Inferior parietal cortex (tissue), 1 donor: Measurements from ENCODE around the gene RIOK1.
"Not testable (repeated sequence)": the region's sequence is repeated elsewhere in the genome, so short reads cannot be mapped to it uniquely, and the experiment has no call there.

Source experiments
- DNase-seq: peaks from one replicate; pipeline ENCODE4 v3.0.0-alpha.2; 2016; ENCODE audit errors: extremely low spot score

Gene RIOK1

DNA sequence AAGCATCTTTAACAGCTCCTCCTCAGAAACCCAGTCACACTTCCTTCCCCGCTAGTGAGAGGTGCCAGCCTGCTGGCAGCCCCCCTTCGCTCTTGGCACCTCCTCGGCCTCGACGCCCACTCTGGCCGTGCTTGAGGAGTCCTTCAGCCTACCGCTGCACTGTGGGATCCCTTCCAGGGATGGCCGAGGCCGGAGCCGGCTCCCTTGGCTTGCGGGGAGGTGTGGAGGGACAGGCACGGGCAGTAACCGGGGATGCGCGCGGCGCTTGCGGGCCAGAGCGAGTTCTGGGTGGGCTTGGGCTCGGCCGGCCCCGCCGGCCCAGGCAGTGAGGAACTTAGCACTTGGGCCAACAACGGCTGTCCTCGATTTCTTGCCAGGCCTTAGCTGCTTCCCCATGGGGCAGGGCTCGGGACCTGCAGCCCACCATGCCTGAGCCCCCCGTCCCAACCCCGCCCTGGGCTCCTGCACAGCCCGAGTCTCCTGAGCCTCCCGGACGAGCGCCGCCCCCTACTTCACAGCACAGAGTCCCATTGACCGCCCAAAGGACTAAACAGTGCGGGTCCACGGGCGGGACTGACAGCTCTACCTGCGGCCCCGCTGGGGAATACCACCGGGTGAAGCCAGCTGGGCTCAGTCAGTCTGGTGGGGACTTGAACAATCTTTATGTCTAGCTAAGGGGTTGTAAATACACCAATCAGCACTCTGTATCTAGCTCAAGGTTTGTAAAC lies 51.6 kb downstream of the RIOK1 start:
- DNase-seq: no peak

DNA sequence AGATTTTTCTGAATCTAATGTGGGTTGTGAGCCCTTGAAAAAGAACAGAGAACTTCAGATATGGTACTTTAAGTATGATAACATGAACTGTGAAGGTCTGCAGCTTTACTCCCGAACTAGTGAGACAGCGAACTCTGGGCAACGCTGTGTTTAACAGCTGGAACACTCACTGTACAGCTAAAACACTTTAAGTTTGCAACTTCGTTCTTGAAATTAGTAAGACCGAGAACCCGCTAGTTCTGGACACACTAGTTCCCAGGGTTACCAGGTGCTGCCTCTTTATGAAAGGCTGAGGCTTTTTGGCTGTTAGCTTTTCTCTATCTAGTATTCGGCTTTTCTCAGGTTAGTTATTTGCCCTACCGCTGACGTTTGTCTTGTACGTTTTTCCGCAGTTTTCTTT lies 52.9 kb downstream of the RIOK1 start:
- DNase-seq: no peak

DNA sequence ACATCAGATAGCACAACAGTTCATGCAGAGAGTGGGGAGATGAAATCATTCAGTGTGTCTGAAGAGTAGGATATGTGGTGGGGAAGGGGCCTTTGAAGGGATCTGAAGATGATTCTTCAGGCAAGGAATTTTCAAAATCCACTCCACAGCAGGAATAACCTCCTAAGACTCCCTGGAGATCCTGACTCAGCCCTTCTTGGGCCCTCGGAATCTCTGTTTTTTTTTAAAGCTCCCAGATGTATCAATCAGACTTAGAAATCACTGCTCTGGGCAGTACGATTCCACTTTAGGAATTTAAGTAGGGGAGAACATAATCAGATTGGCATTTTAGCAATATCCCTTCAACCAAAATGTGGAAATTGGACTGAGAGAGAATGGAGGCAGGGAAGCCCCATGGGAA lies 55.5 kb downstream of the RIOK1 start:
- no peak for DNase-seq

DNA sequence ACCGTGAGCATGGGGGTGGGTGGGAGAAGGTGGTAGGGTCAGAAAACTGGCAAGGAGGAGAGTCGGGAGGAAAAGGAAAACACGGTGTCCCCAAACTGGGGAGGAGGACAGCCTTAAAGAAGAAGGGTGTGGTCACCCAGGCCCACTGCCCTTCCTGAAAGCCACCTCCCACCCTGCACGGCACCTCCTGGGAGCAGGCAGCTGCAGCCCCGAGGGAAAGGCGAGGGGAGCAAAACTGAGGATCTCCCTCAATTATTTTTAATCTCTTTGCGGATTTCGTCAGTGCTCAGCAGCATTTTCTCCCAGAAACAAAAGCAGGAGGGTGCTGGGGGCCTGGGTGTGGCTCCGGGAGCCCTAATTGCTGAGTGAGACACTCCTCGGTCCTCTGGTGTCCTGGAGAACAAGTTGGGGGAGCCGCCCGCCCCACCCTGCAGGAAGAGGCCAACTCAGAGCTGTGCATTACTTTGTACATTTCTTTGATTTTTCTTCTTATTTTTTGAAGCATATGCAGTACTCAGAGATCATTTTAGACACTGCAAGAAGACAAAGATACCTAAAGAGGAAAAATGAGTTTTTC lies 56.4 kb downstream of the RIOK1 start:
- DNase-seq: no peak

DNA sequence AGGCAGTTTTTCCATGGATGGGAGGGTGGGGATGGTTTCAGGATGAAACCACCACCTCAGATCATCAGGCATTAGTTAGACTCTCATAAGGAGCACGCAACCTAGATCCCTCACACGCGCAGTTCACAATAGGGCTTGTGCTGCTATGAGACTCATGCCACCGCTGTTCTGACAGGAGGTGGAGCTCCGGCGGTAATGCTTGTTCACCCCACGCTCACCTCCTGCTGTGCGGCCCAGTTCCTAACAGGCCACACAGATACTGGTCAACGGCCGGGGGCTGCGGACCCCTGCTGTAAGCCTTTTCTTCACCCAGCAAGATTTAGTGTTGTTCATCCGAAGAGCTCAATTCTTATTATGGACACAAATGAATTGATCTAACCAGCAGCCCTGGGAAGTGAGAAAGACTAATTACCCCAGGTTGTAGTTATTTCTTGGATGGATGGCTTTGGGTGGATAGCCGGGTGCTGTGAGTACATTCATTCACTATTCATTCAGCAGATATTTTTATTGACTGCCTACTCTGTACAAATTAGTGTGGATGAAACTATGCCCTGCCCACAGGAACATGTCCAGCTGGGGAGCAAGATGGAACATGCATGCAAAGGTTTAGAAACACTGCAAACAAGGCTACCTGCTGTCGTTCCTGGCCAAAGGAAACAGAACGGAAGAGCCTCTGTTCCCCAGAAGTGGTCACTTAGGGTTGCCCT lies 57.2 kb downstream of the RIOK1 start:
- DNase-seq: no peak

DNA sequence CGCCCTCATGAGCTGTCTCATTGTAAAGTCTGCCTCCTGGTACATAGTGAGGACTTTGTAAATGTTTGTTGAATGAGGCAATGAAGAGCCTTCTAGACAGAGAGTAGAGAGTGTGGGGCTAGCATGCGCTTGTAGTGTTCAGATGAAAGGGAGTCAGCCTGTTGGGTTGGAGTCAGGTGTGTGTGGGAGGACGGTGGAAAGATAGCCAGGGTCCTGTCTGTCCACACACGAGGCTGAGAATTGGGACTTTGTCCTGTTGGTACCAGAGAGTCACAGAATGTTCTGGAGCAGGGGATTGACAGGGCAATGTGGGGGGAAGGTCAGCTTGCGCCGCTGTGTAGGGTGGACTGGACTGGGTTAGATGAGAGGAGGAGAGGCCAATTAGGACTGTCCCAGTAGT lies 58.6 kb downstream of the RIOK1 start:
- DNase-seq: no peak

DNA sequence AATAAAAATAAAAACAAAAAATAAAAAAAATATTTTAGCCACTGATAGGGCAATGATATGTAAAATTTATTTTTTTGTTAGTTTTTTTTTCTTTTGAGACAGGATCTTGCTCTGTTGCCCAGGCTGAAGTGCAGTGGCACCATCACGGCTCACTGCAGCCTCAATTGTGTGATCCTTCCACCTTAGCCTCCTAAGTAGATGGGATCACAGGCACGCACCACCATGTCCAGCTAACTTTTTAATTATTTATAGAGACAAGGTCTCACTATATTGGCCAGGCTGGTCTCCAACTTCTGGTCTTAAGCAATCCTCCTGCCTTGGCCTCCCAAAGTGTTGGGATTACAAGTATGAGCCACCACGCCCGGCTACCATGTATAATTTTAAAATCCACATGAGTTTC lies 59.4 kb downstream of the RIOK1 start:
- DNase-seq: no peak

DNA sequence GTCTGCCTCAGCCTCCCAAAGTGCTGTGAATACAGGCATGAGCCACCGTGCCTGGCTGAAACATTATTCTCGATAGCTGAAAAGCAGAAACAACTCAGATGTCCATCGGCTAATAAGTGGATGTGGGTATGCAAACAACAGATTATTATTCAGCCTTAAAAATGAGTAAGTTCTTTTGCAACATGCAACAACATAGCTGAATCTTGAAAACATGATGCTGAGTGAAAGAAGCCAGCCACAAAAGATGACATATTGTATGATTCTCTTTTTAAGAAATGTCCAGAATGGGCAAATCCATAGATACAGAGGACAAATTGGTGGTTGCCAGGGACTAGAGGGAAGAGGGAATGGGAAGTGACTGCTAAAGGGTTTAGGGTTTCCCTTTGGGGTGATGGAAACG lies 61.7 kb downstream of the RIOK1 start:
- no peak for DNase-seq

DNA sequence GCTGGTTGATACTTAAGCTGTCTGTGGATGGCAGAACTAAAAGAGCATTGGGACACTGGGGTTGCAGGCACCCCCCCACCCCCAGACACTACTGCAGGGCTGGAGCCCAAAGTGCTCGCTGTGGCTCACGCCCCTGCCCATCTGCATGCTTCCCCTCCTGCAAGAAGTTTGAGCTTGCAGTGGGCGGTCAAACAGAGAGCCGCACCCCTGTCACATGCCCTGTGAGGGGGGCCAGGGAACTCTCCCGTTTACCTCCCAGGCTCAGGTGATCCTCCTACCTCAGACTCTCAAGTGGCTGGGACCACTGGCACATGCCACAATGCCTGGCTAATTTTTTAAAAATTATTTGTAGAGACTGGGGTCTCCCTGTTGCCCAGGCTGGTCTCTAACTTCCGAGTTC lies 63.3 kb downstream of the RIOK1 start:
- DNase-seq: no peak

DNA sequence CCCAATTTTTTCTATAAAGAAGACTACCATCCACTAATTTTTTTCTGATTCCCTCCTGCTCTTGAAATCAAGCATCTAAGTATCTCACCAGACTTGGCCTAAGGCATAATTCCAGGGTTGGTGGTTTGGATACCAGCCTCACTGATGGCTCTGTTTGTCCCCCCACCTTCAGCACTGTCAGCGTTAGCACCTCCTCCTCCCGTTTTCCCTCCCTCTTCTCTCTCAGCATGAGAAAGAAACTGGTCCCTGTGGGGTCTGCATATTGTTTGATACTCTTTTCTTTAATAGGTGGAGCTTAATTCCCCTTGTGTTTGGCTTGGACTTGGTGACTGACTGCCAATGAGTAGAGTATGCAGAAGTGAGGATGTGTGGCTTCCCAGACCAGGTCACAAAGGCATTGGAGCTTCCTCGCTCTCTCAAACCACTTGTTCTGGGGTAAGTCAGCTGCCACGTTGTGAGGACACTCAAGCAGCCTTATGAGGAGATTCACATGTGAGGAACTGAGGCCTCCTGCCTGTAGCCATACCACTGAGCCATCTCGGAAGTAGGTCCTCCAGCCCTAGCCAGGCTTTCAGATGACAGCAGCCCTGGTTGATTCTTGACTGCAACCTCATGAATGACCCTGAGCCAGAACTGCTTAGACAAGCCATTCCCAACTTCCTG lies 65.2 kb downstream of the RIOK1 start:
- no peak for DNase-seq

DNA sequence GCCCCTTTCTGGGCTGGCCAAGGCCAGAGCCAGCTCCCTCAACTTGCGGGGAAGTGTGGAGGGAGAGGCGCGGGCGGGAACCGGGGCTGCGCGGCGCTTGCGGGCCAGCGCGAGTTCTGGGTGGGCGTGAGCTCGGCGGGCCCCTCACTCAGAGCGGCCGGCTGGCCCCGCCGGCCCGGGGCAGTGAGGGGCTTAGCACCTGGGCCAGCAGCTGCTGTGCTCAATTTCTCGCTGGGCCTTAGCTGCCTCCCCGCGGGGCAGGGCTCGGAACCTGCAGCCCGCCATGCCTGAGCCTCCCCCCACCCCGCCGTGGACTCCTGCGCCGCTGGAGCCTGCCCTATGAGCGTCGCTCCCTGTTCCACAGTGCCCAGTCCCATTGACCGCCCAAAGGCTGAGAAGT lies 66.7 kb downstream of the RIOK1 start:
- DNase-seq: not testable (repeated sequence)

DNA sequence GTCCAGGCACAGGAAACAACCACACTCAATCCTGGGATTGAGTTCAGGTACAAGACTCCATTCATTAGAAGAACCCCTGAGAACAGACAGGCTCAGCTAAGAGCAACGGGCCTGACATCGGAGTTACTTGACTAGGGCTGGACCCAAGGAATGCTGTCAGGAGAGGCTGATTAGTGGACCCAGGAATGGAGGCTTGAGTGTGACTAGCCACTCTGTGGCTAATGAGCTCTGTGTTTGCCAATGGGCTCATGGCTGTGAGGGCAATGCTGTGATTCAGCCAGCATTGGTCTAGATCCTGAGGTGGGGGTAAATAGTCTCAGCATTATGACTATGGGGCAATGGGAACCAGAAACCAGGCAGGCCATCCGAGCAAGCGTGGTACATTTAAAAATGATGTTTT lies 71.8 kb downstream of the RIOK1 start:
- no peak for DNase-seq

DNA sequence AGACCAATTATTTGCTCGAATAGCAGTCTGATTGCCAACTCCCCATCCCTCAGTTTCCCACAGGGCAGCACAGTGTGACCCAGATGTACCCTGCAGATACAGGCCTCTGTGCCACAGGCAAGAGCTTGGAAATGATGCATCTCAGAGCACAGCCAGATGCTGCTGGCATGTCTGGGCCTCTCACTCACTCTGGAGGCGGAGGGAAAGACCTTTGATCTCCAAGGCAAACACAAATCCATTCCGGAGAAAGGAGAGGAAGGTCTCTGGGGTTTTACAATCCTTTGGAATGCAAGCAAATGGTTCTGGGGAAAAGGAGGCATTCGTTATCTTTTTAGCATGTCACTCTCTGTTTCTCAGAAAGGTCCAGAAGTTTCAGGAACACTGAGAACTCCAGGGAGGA lies 74.2 kb downstream of the RIOK1 start:
- no peak for DNase-seq

DNA sequence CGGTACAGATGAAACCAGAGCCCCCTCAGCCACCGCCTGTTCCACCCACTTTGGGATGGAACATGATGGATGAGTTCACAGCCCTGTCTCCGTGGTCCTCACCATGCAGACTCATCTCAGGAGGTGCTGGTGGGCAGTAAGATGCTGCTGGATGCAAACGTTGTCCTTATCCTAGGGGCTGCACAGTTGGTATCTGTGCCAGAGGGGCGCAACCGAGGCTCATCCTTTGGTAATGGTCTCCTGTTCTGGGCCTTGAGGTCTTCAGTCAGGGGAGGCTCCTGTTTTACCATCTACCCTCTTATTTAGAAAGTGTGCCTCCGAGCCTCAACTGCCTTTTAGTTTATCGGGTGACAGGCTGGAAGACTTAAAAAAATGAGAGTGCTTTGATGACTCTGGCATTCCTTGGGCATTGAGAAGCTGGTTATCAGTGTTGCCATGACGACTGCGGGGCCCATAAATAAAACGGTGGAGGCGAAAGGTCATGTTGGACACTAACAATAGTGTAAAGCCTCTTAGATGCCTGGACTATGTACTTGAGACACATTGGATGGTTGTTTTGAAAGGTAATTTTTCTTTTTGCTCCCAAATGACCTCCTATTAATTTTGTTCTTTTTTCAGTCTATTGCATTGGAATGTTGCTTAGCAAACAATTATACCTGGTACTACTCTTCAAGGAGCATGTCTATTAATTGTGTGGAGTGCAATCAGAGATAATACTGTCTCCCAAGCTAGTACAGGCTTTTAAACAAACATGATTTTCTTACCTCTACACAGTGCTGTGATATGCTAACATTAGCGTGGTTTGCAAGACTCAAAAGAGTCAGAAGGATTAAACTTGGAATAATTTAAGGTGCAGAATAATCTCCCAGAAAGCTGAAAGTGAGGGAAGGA lies 77.6 kb downstream of the RIOK1 start:
- no peak for DNase-seq
